ENCODE data around the gene CALN1.

The CALN1 gene

DNA sequence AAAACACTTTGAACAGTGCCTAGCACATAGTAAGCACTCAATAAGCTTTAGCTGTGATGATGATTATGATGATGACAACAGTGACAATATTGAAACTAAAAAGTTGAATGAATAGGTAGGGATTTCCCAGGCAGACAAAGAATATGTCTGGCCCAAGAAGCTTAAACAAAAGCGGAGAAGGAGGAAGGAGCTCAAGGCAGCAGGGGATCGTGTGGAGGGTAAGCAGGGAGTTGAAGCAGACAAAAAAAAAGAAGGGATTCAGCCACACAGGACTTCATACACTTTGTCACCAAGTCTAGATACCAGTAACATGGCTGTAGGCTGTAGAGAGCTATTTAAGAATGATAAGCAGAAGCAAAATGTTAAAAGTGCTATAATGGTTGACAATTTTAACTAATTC lies 144.0 kb downstream of the CALN1 start:
- no peaks in the 10 kb centered on the region for H3K4me1 ChIP-seq (ENCODE audit: insufficient read depth, low read length)
- H3K4me3 ChIP-seq (ENCODE audit: low read length), result no peak overlapping the region
- H3K27me3 ChIP-seq (ENCODE audit: insufficient read depth, low read length), result no peaks in the 10 kb centered on the region
- H3K9me3 ChIP-seq (ENCODE audit: low read length), result no peaks in the 10 kb centered on the region
- H2AFZ ChIP-seq (ENCODE audit: low read depth, low read length), result no peak overlapping the region
- H3K36me3 ChIP-seq (ENCODE audit: insufficient read depth, low read length), result no peaks in the 10 kb centered on the region

DNA sequence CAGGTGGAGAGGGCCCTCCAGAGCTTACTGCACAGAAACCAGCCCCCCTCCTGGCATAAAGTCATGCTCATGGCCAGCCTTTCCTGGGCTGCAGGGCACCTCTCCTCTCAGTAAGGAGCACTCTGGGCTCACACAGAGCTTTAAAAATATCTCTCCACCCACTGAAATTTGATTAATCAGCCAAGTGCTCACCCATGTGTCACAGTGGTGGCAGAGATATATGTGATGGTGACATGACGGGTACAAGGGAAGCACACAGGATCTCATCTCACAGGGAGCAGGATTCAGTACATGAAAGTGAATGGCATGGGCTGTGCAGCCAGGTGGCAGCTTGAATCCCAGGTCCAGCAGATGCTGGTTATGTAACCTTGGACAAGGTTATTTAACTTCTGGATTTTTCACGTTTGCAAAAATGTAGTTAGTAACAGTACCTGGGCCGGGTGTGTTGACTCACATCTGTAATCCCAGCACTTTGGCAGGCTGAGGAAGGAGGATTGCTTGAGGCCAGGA lies 144.8 kb downstream of the CALN1 start:
- H3K4me1 ChIP-seq (ENCODE audit: insufficient read depth, low read length), result no peaks in the 10 kb centered on the region
- H3K4me3 ChIP-seq (ENCODE audit: low read length), result no peak overlapping the region
- H2AFZ ChIP-seq (ENCODE audit: low read depth, low read length), result no peak overlapping the region
- no peaks in the 10 kb centered on the region for H3K27me3 ChIP-seq (ENCODE audit: insufficient read depth, low read length)
- no peaks in the 10 kb centered on the region for H3K36me3 ChIP-seq (ENCODE audit: insufficient read depth, low read length)
- no peaks in the 10 kb centered on the region for H3K9me3 ChIP-seq (ENCODE audit: low read length)

DNA sequence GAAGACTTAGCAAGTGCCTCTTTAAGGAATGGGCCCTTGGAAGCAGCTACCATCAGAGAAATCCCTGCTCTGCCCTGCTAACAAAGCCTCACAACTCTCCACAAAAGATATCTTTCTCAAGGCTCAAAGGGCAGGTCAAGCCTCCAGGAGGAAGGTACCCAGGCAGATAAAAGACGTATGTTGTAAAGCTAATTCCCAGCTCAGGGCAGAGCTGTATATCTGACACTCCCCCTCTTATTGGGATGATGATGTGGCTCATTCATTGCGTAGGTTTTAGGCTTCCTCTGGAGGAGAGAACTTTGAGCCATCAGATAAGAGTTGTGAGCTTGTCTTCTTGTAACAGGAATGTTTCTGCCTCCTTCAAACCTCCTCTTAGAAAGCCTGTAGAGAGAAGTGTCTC lies 145.4 kb downstream of the CALN1 start:
- Histone ChIP-seq H2AFZ (ENCODE audit: low read depth, low read length) (no peak overlapping the region), H3K4me3 (ENCODE audit: low read length) (no peak overlapping the region), H3K4me1 (ENCODE audit: insufficient read depth, low read length) (no peaks in the 10 kb centered on the region), H3K27me3 (ENCODE audit: insufficient read depth, low read length) (no peaks in the 10 kb centered on the region), H3K36me3 (ENCODE audit: insufficient read depth, low read length) (no peaks in the 10 kb centered on the region), H3K9me3 (ENCODE audit: low read length) (no peaks in the 10 kb centered on the region)

DNA sequence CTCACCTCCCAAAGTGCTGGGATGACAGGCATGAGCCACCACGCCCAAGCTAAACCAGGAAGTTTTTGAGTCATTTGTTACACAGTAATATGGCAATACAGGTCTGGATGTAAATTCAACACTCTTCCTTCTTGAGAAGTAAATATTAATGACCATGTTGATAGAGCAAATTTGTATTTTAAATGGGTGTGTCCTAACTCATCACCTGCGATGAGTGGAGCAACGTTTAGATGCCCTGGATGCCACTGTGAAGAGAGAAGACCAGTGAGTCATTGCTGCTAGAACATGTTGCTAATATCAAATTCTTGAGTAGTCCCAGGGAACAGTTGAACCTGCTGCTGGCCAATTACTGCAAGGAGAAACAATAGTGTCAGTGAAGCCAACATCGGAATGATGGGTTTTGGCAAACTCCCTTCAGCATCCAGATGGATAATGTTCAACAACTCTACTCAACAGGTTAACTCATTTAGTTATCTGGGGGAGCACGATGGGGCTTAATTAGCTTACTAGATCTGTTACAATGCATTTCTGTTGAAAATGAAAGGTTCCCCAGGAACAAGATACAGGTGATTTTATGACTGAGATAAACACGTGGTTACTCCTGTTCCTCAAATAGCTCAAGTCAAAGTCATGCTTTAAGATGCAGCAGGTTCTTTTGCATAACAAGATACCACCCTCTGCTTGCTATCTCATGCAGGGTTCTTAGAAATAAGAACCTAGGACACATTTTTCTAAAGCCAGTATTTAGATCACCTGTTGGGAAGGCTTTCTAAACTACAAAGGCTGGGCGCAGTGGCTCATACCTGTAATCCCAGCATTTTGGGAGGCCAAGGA lies 146.8 kb downstream of the CALN1 start:
- Histone ChIP-seq H3K36me3 (ENCODE audit: insufficient read depth, low read length) (no peaks in the 10 kb centered on the region), H3K9me3 (ENCODE audit: low read length) (no peaks in the 10 kb centered on the region), H3K27me3 (ENCODE audit: insufficient read depth, low read length) (no peaks in the 10 kb centered on the region), H3K4me3 (ENCODE audit: low read length) (no peak overlapping the region), H2AFZ (ENCODE audit: low read depth, low read length) (no peak overlapping the region), H3K4me1 (ENCODE audit: insufficient read depth, low read length) (no peaks in the 10 kb centered on the region)

DNA sequence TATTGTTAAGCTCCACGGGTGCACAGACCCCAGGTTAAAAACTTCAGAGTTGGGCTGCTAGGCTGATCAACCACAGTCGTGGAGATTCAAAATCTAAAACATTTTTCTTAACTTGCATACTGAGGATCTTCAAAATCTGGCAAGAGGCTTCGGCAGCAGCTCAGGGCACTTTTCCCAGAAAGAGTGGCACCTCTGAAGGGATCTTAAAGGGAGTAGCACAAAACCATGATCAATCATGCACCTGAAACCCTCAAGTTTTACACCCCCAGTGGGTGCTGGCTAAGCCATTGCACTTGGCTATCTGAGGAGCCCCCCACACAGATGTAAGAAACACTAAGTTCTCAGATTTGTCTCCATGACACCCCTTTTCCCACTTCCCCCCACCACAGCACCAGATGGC lies 151.7 kb downstream of the CALN1 start:
- Histone ChIP-seq H3K27me3 (ENCODE audit: insufficient read depth, low read length) (no peaks in the 10 kb centered on the region), H3K36me3 (ENCODE audit: insufficient read depth, low read length) (no peaks in the 10 kb centered on the region), H3K9me3 (ENCODE audit: low read length) (no peaks in the 10 kb centered on the region), H3K4me1 (ENCODE audit: insufficient read depth, low read length) (no peaks in the 10 kb centered on the region), H2AFZ (ENCODE audit: low read depth, low read length) (no peak overlapping the region), H3K4me3 (ENCODE audit: low read length) (no peak overlapping the region)

DNA sequence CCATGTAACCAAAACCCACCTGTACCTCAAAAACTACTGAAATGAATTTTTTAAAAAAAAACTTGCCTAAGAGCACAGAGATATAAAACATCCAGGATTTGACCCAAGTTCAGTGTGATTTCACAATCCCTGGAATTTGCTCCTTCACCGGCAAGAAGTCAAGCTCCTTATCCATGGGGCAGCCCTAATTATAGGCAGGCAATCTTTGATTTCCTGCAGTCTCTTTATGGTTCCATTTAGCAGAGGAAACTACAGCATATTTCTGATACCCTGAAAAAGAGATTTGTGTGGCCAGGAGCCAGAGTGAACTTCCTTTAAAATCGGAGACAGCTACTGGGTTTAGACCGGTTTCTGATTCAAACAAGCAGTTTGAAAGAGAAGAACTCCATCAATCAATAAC lies 154.1 kb downstream of the CALN1 start:
- no peak overlapping the region for H2AFZ ChIP-seq (ENCODE audit: low read depth, low read length)
- H3K4me3 ChIP-seq (ENCODE audit: low read length), result no peak overlapping the region
- H3K36me3 ChIP-seq (ENCODE audit: insufficient read depth, low read length), result no peaks in the 10 kb centered on the region
- H3K9me3 ChIP-seq (ENCODE audit: low read length), result no peaks in the 10 kb centered on the region
- H3K27me3 ChIP-seq (ENCODE audit: insufficient read depth, low read length), result no peaks in the 10 kb centered on the region
- no peaks in the 10 kb centered on the region for H3K4me1 ChIP-seq (ENCODE audit: insufficient read depth, low read length)

DNA sequence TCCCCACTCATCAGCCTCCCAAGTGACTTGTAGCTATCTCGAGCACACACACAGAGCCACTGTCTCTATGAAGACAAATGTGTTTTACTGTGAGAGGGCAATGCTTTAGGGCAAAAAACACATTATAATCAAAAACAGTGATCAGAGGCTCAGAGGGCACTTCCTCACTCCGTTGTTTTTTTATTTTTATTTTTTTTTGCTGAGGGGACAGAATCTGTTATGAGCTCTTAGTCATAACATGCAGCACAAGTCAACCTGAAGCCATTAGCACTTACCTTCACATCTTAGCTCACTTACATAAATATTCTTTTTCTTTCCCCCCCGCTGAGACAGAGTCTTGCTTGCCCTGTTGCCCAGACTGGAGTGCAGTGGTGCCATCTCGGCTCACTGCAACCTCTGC lies 157.7 kb downstream of the CALN1 start:
- no peaks in the 10 kb centered on the region for H3K36me3 ChIP-seq (ENCODE audit: insufficient read depth, low read length)
- H2AFZ ChIP-seq (ENCODE audit: low read depth, low read length), result no peak overlapping the region
- no peaks in the 10 kb centered on the region for H3K4me1 ChIP-seq (ENCODE audit: insufficient read depth, low read length)
- H3K27me3 ChIP-seq (ENCODE audit: insufficient read depth, low read length), result no peaks in the 10 kb centered on the region
- H3K4me3 ChIP-seq (ENCODE audit: low read length), result no peak overlapping the region
- H3K9me3 ChIP-seq (ENCODE audit: low read length), result no peaks in the 10 kb centered on the region

DNA sequence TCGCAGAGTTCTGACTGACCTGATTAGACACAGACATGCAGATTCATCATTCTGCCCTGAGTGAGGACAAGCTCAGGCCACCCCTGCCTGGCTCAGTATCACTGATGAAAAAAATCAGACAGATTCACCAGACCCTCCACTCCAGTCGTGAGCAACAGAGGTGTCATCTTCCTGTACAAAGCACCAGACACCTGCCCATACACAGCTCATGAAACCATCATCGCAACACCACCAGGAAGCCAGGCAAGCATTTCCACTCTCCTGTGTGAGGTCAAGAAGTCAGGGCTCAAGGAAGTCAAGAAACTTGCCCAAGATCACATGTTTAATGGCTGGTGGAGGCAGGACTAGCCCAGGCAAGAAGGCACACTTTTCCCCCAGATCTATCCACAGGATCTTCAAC lies 163.0 kb downstream of the CALN1 start:
- Histone ChIP-seq H3K27me3 (ENCODE audit: insufficient read depth, low read length) (no peaks in the 10 kb centered on the region), H3K9me3 (ENCODE audit: low read length) (no peaks in the 10 kb centered on the region), H3K4me1 (ENCODE audit: insufficient read depth, low read length) (no peaks in the 10 kb centered on the region), H2AFZ (ENCODE audit: low read depth, low read length) (no peak overlapping the region), H3K36me3 (ENCODE audit: insufficient read depth, low read length) (no peaks in the 10 kb centered on the region), H3K4me3 (ENCODE audit: low read length) (no peak overlapping the region)

DNA sequence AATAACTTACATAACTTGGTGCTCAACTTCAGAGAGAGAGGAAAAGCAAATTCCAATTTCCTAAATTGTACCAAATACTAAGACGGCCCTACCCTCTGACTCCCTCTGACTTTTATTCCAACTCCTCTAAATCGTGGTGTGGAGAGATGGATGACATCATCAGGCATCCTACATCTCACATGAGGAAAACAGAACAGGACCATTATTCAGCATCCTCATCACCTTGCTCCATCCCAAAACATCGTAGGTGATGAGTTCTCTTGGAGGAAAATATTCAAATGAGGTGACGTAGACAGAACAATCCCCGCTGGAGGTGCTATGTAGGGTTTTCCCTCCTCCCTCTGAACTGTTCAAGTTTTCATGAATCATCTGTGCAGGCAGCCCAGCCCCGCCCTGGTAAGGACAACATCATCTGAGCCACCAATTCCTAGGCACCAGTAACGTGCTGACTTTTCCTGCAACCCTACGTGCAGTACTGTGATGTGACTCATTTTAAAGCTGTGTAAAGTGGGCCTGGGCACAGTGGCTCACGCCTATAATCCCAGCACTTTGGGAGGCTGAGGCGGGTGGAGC lies 167.2 kb downstream of the CALN1 start:
- Histone ChIP-seq H3K27me3 (ENCODE audit: insufficient read depth, low read length) (no peaks in the 10 kb centered on the region), H3K4me3 (ENCODE audit: low read length) (no peak overlapping the region), H3K9me3 (ENCODE audit: low read length) (no peaks in the 10 kb centered on the region), H3K36me3 (ENCODE audit: insufficient read depth, low read length) (no peaks in the 10 kb centered on the region), H3K4me1 (ENCODE audit: insufficient read depth, low read length) (no peaks in the 10 kb centered on the region), H2AFZ (ENCODE audit: low read depth, low read length) (no peak overlapping the region)

DNA sequence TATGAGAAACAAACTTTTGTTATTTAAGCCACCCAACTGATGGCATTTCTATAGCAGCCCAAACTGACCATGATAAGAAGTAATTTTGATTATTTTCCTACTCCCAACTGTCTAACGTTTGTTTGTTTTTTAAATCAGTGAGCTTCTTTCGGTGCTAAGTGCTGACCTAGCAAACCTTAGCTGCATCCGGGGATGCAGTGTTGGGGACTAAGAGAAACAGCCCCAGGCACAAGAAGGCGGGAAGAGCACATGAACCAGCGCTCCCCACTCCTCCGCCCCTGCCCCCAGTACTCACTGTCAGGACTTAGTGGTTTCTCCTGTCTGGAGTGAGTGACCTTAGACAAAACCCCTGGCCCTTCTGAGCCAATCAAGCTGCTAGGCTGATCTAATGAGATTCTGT lies 168.8 kb downstream of the CALN1 start:
- Histone ChIP-seq H3K4me1 (ENCODE audit: insufficient read depth, low read length) (no peaks in the 10 kb centered on the region), H3K27me3 (ENCODE audit: insufficient read depth, low read length) (no peaks in the 10 kb centered on the region), H3K9me3 (ENCODE audit: low read length) (no peaks in the 10 kb centered on the region), H3K4me3 (ENCODE audit: low read length) (no peak overlapping the region), H2AFZ (ENCODE audit: low read depth, low read length) (no peak overlapping the region), H3K36me3 (ENCODE audit: insufficient read depth, low read length) (no peaks in the 10 kb centered on the region)

DNA sequence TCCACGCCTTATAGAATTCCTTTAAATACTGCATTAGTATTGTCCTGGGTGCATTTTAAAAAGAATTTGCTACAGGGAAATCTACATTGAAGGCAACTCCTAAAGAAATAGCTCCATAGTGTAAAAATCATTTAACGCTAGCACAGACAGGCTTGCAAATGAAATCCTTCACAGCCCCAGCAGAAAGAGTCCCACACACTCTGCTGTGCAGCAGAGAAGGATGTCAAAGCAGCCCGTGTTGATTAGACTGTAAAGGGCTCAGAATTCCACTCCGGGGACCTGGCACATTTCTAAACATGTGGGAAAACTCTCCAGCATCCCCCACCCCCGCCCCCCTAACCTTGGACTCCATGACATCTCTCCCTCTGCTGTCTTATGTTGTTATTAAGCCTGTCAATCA lies 176.8 kb downstream of the CALN1 start:
- Histone ChIP-seq H3K9me3 (ENCODE audit: low read length) (no peaks in the 10 kb centered on the region), H3K4me3 (ENCODE audit: low read length) (no peak overlapping the region), H3K36me3 (ENCODE audit: insufficient read depth, low read length) (no peaks in the 10 kb centered on the region), H2AFZ (ENCODE audit: low read depth, low read length) (no peak overlapping the region), H3K4me1 (ENCODE audit: insufficient read depth, low read length) (no peaks in the 10 kb centered on the region), H3K27me3 (ENCODE audit: insufficient read depth, low read length) (no peaks in the 10 kb centered on the region)

DNA sequence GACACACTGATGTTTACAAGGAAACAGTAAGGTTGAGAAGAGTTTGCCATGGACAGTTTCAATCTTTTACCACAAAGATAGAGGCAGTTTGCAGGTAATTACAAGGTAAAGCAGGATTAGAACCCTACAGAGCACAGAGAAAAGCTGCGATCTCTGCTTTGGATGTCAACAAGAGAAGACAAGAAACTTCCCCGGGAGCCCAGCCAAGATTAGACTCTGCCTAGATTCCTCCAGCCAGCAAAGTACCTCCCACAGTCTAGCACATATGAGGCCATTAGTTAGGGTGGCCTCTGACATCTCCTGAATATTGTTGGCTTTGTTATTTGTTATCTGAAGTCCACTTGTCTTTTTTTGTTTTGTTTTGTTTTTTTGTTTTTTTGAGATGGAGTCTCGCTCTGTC lies 178.1 kb downstream of the CALN1 start:
- H3K4me1 ChIP-seq (ENCODE audit: insufficient read depth, low read length), result no peaks in the 10 kb centered on the region

DNA sequence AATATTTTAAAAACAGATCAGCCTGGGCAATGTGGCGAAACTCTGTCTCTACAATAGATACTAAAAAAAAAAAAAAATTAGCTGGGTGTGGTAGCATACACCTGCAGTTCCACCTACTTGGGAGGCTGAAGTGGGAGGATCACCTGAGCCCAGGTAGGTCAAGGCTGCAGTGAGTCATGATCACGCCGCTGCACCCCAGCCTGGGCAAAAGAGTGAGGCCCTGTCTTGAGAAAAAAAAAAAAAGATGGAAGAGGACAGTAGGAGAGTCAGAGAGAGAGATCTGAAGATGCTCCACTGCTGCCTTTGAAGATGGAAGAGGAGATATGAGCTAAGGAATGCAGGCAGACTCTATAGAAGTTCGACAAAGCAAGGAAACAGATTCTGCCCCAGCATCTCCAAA lies 181.9 kb downstream of the CALN1 start:
- Histone ChIP-seq H3K27me3 (ENCODE audit: insufficient read depth, low read length) (no peaks in the 10 kb centered on the region), H3K4me3 (ENCODE audit: low read length) (no peak overlapping the region)

More for the DNA sequence above, 178.1 kb downstream of the CALN1 start:
- H3K9me3 ChIP-seq (ENCODE audit: low read length), result no peaks in the 10 kb centered on the region
- H3K36me3 ChIP-seq (ENCODE audit: insufficient read depth, low read length), result no peaks in the 10 kb centered on the region
- no peak overlapping the region for H3K4me3 ChIP-seq (ENCODE audit: low read length)
- H3K27me3 ChIP-seq (ENCODE audit: insufficient read depth, low read length), result no peaks in the 10 kb centered on the region
- no peak overlapping the region for H2AFZ ChIP-seq (ENCODE audit: low read depth, low read length)

More for the DNA sequence above, 181.9 kb downstream of the CALN1 start:
- no peaks in the 10 kb centered on the region for H3K36me3 ChIP-seq (ENCODE audit: insufficient read depth, low read length)
- H3K4me1 ChIP-seq (ENCODE audit: insufficient read depth, low read length), result no peaks in the 10 kb centered on the region
- H3K9me3 ChIP-seq (ENCODE audit: low read length), result no peaks in the 10 kb centered on the region
- H2AFZ ChIP-seq (ENCODE audit: low read depth, low read length), result no peak overlapping the region

All from neuron (in vitro differentiated cells).